ENCODE results near the gene TBC1D30.
"Not testable (repeated sequence)": the region's sequence is repeated elsewhere in the genome, so short reads cannot be mapped to it uniquely, and the experiment has no call there.

Gene TBC1D30

DNA sequence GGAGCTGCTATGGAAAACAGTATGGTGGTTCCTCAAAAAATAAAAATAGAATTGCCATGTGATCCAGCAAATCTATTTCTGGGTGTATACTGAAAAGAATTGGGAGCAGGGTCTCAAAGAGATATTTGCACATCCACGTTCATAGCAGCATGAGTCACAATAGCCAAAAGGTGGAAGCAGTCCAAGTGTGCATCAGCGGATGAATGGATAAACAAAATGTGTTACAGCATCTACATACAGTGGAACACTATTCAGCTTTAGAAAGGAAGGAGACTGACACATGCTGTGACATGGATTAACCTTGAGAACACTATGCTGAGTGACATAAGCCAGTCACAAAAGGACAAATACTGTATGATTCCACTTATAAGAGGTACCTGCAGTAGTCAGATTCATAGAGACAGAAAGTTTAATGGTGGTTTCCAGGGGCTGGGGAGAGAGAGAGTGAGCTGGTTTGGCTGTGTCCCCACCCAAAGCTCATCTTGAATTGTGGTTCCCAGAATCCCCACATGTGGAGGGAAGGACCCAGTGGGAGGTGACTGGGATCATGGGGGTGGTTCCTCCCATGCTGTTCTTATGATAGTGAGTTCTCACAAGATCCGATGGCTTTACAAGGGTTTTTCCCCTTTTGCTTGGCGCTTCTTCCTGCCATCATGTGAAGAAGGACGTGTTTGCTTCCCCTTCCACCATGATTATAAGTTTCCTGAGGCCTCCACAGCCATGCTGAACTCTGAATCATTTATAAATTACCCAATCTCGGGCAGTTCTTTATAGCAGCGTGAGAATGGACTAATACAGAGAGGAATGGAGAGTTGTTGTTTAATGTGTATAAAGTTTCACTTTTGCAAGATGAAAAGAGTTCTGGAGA, 17.6 kb upstream of the TBC1D30 start:
- no peak for DNase-seq

GRCh38 chr12:64808110-64808509, 16.3 kb upstream of the TBC1D30 start:
- no peak for DNase-seq

DNA sequence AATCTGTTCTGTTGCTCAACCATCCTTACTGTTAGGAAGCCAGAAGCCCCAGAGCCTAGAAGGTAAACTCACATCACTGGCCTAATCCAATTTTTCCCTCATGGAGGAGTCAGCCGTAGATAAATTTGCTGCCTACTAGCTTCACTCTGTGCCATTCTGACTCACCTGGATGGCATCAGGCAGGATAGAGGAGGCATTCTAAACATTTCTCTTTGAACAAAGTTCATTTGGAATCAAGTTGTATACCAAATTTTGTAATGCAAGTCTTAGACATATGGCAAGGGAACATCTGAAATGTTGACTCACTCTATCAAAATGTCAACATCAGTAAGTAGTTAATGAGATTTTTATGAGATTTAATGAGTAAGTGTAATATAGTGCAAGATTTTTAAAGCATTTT, 13.6 kb upstream of the TBC1D30 start:
- DNase-seq, result no peak

- no peak for DNase-seq
These were observed 10.7 kb upstream of the TBC1D30 start for GRCh38 chr12:64813723-64814122.

- no peak for DNase-seq
These were observed 10.0 kb upstream of the TBC1D30 start for GRCh38 chr12:64814432-64814831.

GRCh38 chr12:64819816-64820402, 4.5 kb upstream of the TBC1D30 start:
- DNase-seq, result no peak

- no peak for DNase-seq
These were observed 3.9 kb upstream of the TBC1D30 start for GRCh38 chr12:64820593-64820992.

- DNase-seq, result no peak
These were observed 3.3 kb upstream of the TBC1D30 start for GRCh38 chr12:64821116-64821630.

GRCh38 chr12:64824130-64824499, 332 bp upstream of the TBC1D30 start:
- no peak for DNase-seq

- DNase-seq, result no peak
These were observed 935 bp downstream of the TBC1D30 start for GRCh38 chr12:64825143-64826021.

DNA sequence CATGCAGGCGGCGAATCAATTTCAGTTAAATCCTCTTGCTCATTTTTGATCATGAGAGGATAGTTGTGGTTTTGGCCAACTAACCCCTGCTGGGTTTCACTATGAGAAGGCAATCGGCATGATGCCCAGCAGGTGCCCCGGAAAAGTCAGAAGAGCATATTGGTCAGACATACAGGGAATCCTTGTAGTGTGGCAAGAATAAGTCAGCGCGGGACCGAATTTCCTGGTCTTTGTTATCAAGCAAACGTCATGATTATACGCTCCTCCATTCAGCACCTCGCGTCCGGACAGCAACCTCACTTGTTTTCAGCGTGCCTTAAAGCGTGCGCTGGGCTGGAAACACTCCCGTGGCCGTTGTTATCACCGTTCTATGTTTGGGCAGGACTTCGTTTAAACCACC, 1.8 kb downstream of the TBC1D30 start:
- peak; percentile 80 for DNase-seq

DNA sequence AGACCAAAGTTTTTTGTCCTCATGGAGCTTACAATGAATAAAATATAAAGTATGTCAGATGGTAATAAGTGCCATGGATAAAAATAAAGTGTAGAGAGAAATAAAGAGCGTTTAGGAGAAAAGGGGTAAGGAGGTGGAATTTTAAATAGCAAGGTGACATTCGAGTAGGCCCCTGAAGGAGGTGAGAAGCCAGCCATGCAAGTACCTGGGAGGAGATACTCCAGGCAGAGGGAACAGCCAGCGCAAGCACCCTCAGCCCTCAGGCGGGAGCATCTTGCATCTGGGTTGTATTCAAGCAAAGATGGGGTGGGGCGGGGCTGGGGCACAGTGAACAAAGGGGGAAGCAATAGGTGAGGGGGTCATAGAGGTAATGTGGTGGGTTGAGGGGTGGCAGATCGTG, 4.3 kb downstream of the TBC1D30 start:
- no peak for DNase-seq

- no peak for DNase-seq
These were observed 9.5 kb downstream of the TBC1D30 start for GRCh38 chr12:64833928-64834327.

GRCh38 chr12:64835901-64836300, 11.5 kb downstream of the TBC1D30 start:
- DNase-seq, result no peak

- DNase-seq, result no peak
These were observed 12.4 kb downstream of the TBC1D30 start for GRCh38 chr12:64836856-64837255.

DNA sequence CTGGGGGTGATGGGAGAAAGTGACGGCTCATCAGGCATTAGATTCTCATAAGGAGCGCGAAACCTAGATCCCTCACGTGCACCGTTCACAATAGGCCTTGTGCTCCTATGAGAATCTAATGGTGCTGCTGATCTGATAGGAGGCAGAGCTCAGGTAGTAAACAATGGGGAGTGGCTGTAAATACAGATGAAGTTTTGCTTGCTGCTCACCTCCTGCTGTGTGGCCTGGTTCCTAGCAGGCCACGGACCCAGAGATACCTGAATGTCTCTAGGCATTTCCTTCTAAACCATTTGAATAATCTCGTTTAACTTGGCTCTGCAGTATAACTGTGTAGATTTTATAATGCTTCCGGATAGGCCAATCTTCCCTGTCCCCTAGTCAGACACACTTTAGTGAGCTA, 13.0 kb downstream of the TBC1D30 start:
- DNase-seq, result no peak

DNA sequence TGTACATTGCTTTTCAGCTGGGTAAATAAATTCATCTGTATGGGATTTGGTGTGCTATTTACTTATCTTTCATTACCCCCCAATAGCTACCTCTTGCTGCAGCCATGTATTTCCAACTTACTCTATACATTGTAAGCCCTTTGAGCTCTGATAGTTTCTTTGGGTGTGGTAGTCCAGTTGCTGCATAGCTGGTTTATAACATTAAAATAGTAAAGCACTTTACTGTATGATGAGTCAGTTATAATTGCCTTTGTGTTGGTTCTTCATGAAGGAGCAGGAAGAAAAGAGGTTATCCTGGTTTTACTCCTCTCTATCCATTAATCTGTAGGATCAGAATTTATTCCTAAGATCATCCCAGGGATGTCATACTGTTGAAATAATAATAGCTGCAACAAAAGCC, 15.7 kb downstream of the TBC1D30 start:
- no peak for DNase-seq

DNA sequence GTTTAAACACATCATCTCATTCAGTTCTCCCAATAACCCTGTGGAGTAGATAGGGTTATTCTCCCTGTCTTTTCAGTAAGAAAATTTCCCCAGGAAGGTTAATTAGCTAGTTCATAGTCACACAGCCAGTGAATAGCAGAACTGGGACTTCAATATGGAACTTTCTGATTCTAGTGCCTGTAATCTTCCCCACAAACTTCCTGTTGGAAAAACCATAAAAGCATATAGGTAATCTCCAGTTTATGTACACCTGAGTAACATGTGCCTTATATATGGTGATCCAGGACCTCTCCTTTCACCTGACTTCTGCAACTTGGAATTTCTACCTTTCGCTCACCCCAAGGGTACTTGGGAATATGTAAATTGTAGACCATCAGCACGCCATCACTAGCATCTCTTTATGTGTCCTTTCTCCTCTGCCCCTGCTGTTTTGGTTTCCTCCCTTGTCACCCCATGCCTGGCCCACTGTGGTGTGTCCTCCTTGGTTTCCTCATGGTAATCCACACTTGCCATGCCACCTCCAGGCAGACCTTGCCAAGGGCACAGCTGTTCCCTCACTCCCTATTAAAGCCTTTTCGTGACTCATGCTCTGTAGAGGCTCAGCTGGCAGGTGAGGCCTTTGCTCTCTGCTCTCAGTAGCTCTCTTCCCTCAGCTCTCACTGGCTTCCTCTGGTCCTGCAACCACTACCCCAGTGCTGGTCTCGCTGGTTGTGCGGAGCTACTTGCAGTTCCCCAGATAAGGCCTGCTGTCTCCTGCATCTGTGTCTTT, 16.7 kb downstream of the TBC1D30 start:
- no peak for DNase-seq

- not testable (repeated sequence) for DNase-seq
These were observed 24.0 kb downstream of the TBC1D30 start for GRCh38 chr12:64848409-64848808.

DNA sequence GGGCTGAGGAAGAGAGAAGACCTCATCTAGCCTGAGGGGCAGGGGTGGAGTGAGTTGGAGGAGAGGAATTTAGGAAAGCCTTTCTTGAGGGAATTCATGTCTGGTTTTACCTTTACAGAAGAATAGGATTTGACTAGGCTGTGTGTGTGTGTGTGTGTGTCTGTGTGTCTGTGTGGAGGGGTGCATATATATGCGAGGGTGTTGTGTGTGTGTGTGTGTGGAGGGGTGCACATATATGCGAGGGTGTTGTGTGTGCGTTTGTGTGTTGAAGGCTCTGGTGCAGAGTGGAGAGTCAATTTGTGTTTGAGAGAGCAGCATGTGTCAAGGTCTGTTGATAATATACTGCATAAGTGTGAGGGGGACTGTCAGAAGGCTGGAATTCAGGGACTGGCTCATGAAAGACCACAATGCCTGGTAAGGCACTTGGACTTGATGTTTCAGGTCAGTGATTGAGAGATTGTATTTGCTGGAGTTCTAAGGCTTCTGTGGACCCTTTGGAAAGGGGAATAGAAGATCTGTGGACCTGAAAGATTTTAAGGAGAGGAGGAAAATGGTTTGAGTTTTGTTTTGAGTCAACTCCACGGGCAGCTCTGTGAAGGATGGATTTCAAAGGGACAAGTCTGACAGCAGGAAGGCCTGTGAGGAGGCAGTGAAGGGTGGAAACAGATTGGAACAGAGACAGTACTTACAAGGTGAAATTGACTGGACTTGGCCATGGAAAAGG, 34.6 kb downstream of the TBC1D30 start:
- DNase-seq, result no peak

GRCh38 chr12:64860446-64860998, 36.1 kb downstream of the TBC1D30 start:
- DNase-seq, result no peak

DNA sequence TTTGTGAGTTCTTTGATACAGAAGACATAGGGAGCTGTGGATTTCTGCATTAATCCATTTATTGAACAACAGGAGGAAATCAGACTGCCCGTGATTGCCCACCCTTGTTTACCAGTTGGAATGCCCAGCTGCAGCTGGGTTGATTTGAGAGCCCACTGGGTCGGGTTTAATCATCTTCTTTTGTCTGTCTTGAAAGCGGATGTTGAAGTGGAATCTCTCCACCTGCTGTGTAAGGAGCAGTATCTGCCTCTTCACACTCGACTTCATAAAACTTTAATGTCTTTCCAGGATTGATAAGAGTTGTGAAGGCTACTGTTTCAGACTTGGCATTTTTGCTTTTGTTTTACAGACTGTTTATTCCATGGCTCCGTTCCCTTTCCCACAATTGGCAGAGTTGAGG, 39.9 kb downstream of the TBC1D30 start:
- DNase-seq, result no peak

All from right forelimb (tissue), 1 donor.